GM23338 (cell line): ENCODE data around the gene ADGB. TPM values are rescaled to one million over a fixed set of nuclear protein-coding genes. Genes with fewer than 3 reads are reported as not detected.

Experiments used
- ATAC-seq: fragments of 200-7000 bp; cut with Tn5 transposase; 3 replicates; pipeline ENCODE4 v1.9.1; 2020
- DNase-seq: peaks from one replicate; pipeline ENCODE4 v3.0.0-alpha.2; 2015; ENCODE audit warnings: low spot score
- H2AFZ ChIP-seq: fragments of 200-600 bp; sonication (generic); 2 replicates; pipeline ENCODE4 v1.8.0; 2016; ENCODE audit warnings: antibody characterized with exemption, mild to moderate bottlenecking, moderate library complexity
- H3F3A ChIP-seq: fragments of 200-600 bp; sonication (generic); replicated peaks from 2 replicates; pipeline ENCODE4 v1.8.0; 2017; ENCODE audit warnings: antibody characterized with exemption, mixed run types, low read depth
- H3K27ac ChIP-seq: fragments of 200-600 bp; sonication (generic); 2 replicates; pipeline ENCODE4 v1.6.1; 2016; ENCODE audit warnings: low read depth
- H3K27me3 ChIP-seq: fragments of 200-600 bp; sonication (generic); 2 replicates; pipeline ENCODE4 v1.8.0; 2016; ENCODE audit warnings: mild to moderate bottlenecking, mixed run types, moderate library complexity; ENCODE audit not compliant: insufficient read depth
- H3K36me3 ChIP-seq: fragments of 200-600 bp; sonication (generic); 2 replicates; pipeline ENCODE4 v1.8.0; 2016; ENCODE audit warnings: mild to moderate bottlenecking; ENCODE audit not compliant: insufficient read depth
- H3K4me1 ChIP-seq: fragments of 200-600 bp; sonication (generic); 2 replicates; pipeline ENCODE4 v1.8.0; 2016; ENCODE audit warnings: mild to moderate bottlenecking, moderate library complexity; ENCODE audit not compliant: insufficient read depth
- H3K4me2 ChIP-seq: fragments of 200-600 bp; sonication (generic); 2 replicates; pipeline ENCODE4 v1.7.1; 2017; ENCODE audit warnings: mixed run types
- H3K4me3 ChIP-seq: fragments of 200-600 bp; sonication (generic); 2 replicates; pipeline ENCODE4 v1.6.1; 2016; ENCODE audit warnings: mixed run types
- H3K79me2 ChIP-seq: fragments of 200-600 bp; sonication (generic); replicated peaks from 2 replicates; pipeline ENCODE4 v1.8.0; 2017; ENCODE audit warnings: mild to moderate bottlenecking; ENCODE audit not compliant: insufficient read depth
- H3K9me2 ChIP-seq: fragments of 200-600 bp; sonication (generic); 2 replicates; pipeline ENCODE4 v1.8.0; 2017; ENCODE audit not compliant: insufficient read depth
- H4K20me1 ChIP-seq: fragments of 200-600 bp; sonication (generic); replicated peaks from 2 replicates; pipeline ENCODE4 v1.8.0; 2017; ENCODE audit warnings: mild to moderate bottlenecking; ENCODE audit not compliant: insufficient read depth
- H3K27ac Mint-ChIP-seq: 2 replicates; pipeline ENCODE4 v1.8.0; 2020; ENCODE audit warnings: inconsistent platforms, mild to moderate bottlenecking, moderate library complexity, mixed read lengths
- H3K27me3 Mint-ChIP-seq: 3 replicates; pipeline ENCODE4 v1.8.0; 2022; ENCODE audit warnings: low read depth, mild to moderate bottlenecking, moderate library complexity, mixed read lengths, inconsistent platforms; ENCODE audit not compliant: insufficient read depth, poor library complexity
- H3K36me3 Mint-ChIP-seq: 3 replicates; pipeline ENCODE4 v1.8.0; 2021; ENCODE audit warnings: low read depth, mild to moderate bottlenecking, inconsistent platforms, moderate library complexity, mixed read lengths
- H3K4me1 Mint-ChIP-seq: 3 replicates; pipeline ENCODE4 v1.8.0; 2020; ENCODE audit warnings: mild to moderate bottlenecking, inconsistent platforms, mixed read lengths
- H3K4me3 Mint-ChIP-seq: 3 replicates; pipeline ENCODE4 v1.8.0; 2021; ENCODE audit warnings: moderate library complexity, mild to moderate bottlenecking, inconsistent platforms, mixed read lengths
- H3K9me3 Mint-ChIP-seq: 3 replicates; pipeline ENCODE4 v1.8.0; 2020; ENCODE audit warnings: moderate library complexity, mild to moderate bottlenecking, inconsistent platforms, mixed read lengths
- CREB1 ChIP-seq: fragments of 250-450 bp; sonication (Bioruptor Pico); IDR thresholded peaks from 2 replicates; pipeline ENCODE4 v1.5.0; 2020; ENCODE audit warnings: low read depth, mild to moderate bottlenecking, moderate library complexity
- EZH2phosphoT487 ChIP-seq: fragments of 200-600 bp; sonication (generic); IDR thresholded peaks from one replicate; pipeline ENCODE4 v1.8.1; 2018; ENCODE audit warnings: antibody characterized with exemption; ENCODE audit not compliant: unreplicated experiment
- NANOG ChIP-seq: IDR thresholded peaks from 2 replicates; pipeline ENCODE4 v1.6.1; 2016; ENCODE audit warnings: antibody characterized with exemption, borderline replicate concordance
- POLR2AphosphoS5 ChIP-seq: IDR thresholded peaks from 2 replicates; pipeline ENCODE4 v1.6.1; 2016; ENCODE audit warnings: antibody characterized with exemption, low read depth
- ZNF114 ChIP-seq: fragments of 250-450 bp; sonication (Bioruptor Pico); IDR thresholded peaks from 2 replicates; pipeline ENCODE4 v1.5.0; 2020; ENCODE audit warnings: mild to moderate bottlenecking, moderate library complexity
- ZNF331 ChIP-seq: fragments of 250-450 bp; sonication (Bioruptor Pico); IDR thresholded peaks from 2 replicates; pipeline ENCODE4 v1.5.0; 2020; ENCODE audit warnings: low read depth, mild to moderate bottlenecking, moderate library complexity
- polyA plus RNA-seq: library from polyadenylated mRNA; unstranded; fragments of >200 nt; fragmentation: Nextera tagmentation; extraction: Ambion mirVana; gene quantifications from 2 replicates; pipeline ENCODE4 v1.2.1, GENCODE V29; 2016
- total RNA-seq: library from RNA; depleted of rRNA; stranded (reverse); fragments of >200 nt; shearing (Covaris generic); gene quantifications from 2 replicates; pipeline ENCODE4 v1.2.3, GENCODE V29; 2014
- TF ChIP-seq, protein P1 (sequence below): IDR thresholded peaks from one replicate; pipeline ENCODE4 v1.6.1; 2018; ENCODE audit warnings: antibody characterized with exemption; ENCODE audit not compliant: unreplicated experiment
- TF ChIP-seq, protein P2 (sequence below): IDR thresholded peaks from 2 replicates; pipeline ENCODE4 v1.6.1; 2016; ENCODE audit warnings: antibody characterized with exemption
- TF ChIP-seq, protein P3 (sequence below): fragments of 250-450 bp; sonication (Bioruptor Pico); IDR thresholded peaks from 2 replicates; pipeline ENCODE4 v1.5.0; 2020; ENCODE audit warnings: mild to moderate bottlenecking, moderate library complexity
- TF ChIP-seq, protein P4 (sequence below), 2 experiments: fragments of 200-600 bp in 1 of 2; sonication (generic) in 1 of 2; conservative IDR thresholded peaks; 2 replicates each; pipeline versions ENCODE4 v1.5.1 to v1.6.1; 2016 to 2017; ENCODE audit warnings: antibody characterized with exemption in 2 of 2, low read depth in 2 of 2, mild to moderate bottlenecking in 2 of 2, moderate library complexity in 1 of 2

Gene ADGB
- total and polyA plus RNA-seq, 2 experiments from 2014 or later: not detected

DNA sequence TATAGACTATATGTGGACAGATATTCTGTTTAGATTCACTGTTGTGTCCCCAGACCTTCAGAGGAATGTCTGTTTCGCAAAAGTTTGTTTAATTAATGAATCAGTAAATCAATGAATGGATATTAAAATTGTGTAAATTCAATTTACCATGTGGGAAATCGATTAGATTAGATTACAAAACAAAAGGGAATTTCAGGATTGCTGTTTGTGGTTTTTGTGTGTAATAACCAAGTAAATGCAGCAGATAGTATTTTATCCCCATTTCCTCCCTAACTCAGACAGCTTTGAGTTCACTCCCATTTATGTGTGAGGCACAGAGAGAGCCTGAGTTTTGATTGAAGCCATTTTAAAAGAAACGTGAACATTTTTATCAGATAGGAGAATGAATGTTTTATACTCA is 214.8 kb downstream of the ADGB start:
- ATAC-seq (no peak), DNase-seq (no peak)
- no peaks in the 10 kb centered on the region for H3K79me2 ChIP-seq
- H3K4me3 Mint-ChIP-seq: no peak overlapping the region
- TF ChIP-seq CREB1 (CRISPR knock-in tag) (no peak), ZNF331 (CRISPR knock-in tag) (no peak), POLR2AphosphoS5 (no peak), EZH2phosphoT487 (no peak), NANOG (no peak), ZNF114 (no peak)
- TF ChIP-seq, protein P1, sequence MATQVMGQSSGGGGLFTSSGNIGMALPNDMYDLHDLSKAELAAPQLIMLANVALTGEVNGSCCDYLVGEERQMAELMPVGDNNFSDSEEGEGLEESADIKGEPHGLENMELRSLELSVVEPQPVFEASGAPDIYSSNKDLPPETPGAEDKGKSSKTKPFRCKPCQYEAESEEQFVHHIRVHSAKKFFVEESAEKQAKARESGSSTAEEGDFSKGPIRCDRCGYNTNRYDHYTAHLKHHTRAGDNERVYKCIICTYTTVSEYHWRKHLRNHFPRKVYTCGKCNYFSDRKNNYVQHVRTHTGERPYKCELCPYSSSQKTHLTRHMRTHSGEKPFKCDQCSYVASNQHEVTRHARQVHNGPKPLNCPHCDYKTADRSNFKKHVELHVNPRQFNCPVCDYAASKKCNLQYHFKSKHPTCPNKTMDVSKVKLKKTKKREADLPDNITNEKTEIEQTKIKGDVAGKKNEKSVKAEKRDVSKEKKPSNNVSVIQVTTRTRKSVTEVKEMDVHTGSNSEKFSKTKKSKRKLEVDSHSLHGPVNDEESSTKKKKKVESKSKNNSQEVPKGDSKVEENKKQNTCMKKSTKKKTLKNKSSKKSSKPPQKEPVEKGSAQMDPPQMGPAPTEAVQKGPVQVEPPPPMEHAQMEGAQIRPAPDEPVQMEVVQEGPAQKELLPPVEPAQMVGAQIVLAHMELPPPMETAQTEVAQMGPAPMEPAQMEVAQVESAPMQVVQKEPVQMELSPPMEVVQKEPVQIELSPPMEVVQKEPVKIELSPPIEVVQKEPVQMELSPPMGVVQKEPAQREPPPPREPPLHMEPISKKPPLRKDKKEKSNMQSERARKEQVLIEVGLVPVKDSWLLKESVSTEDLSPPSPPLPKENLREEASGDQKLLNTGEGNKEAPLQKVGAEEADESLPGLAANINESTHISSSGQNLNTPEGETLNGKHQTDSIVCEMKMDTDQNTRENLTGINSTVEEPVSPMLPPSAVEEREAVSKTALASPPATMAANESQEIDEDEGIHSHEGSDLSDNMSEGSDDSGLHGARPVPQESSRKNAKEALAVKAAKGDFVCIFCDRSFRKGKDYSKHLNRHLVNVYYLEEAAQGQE: no peak
- TF ChIP-seq, protein P2, sequence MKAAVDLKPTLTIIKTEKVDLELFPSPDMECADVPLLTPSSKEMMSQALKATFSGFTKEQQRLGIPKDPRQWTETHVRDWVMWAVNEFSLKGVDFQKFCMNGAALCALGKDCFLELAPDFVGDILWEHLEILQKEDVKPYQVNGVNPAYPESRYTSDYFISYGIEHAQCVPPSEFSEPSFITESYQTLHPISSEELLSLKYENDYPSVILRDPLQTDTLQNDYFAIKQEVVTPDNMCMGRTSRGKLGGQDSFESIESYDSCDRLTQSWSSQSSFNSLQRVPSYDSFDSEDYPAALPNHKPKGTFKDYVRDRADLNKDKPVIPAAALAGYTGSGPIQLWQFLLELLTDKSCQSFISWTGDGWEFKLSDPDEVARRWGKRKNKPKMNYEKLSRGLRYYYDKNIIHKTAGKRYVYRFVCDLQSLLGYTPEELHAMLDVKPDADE: no peak
- TF ChIP-seq, protein P3, sequence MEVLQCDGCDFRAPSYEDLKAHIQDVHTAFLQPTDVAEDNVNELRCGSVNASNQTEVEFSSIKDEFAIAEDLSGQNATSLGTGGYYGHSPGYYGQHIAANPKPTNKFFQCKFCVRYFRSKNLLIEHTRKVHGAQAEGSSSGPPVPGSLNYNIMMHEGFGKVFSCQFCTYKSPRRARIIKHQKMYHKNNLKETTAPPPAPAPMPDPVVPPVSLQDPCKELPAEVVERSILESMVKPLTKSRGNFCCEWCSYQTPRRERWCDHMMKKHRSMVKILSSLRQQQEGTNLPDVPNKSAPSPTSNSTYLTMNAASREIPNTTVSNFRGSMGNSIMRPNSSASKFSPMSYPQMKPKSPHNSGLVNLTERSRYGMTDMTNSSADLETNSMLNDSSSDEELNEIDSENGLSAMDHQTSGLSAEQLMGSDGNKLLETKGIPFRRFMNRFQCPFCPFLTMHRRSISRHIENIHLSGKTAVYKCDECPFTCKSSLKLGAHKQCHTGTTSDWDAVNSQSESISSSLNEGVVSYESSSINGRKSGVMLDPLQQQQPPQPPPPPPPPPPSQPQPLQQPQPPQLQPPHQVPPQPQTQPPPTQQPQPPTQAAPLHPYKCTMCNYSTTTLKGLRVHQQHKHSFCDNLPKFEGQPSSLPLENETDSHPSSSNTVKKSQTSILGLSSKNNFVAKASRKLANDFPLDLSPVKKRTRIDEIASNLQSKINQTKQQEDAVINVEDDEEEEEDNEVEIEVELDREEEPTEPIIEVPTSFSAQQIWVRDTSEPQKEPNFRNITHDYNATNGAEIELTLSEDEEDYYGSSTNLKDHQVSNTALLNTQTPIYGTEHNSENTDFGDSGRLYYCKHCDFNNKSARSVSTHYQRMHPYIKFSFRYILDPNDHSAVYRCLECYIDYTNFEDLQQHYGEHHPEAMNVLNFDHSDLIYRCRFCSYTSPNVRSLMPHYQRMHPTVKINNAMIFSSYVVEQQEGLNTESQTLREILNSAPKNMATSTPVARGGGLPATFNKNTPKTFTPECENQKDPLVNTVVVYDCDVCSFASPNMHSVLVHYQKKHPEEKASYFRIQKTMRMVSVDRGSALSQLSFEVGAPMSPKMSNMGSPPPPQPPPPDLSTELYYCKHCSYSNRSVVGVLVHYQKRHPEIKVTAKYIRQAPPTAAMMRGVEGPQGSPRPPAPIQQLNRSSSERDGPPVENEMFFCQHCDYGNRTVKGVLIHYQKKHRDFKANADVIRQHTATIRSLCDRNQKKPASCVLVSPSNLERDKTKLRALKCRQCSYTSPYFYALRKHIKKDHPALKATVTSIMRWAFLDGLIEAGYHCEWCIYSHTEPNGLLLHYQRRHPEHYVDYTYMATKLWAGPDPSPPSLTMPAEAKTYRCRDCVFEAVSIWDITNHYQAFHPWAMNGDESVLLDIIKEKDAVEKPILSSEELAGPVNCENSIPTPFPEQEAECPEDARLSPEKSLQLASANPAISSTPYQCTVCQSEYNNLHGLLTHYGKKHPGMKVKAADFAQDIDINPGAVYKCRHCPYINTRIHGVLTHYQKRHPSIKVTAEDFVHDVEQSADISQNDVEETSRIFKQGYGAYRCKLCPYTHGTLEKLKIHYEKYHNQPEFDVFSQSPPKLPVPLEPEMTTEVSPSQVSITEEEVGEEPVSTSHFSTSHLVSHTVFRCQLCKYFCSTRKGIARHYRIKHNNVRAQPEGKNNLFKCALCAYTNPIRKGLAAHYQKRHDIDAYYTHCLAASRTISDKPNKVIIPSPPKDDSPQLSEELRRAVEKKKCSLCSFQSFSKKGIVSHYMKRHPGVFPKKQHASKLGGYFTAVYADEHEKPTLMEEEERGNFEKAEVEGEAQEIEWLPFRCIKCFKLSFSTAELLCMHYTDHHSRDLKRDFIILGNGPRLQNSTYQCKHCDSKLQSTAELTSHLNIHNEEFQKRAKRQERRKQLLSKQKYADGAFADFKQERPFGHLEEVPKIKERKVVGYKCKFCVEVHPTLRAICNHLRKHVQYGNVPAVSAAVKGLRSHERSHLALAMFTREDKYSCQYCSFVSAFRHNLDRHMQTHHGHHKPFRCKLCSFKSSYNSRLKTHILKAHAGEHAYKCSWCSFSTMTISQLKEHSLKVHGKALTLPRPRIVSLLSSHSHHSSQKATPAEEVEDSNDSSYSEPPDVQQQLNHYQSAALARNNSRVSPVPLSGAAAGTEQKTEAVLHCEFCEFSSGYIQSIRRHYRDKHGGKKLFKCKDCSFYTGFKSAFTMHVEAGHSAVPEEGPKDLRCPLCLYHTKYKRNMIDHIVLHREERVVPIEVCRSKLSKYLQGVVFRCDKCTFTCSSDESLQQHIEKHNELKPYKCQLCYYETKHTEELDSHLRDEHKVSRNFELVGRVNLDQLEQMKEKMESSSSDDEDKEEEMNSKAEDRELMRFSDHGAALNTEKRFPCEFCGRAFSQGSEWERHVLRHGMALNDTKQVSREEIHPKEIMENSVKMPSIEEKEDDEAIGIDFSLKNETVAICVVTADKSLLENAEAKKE (CRISPR knock-in tag): no peak
- TF ChIP-seq, protein P4, sequence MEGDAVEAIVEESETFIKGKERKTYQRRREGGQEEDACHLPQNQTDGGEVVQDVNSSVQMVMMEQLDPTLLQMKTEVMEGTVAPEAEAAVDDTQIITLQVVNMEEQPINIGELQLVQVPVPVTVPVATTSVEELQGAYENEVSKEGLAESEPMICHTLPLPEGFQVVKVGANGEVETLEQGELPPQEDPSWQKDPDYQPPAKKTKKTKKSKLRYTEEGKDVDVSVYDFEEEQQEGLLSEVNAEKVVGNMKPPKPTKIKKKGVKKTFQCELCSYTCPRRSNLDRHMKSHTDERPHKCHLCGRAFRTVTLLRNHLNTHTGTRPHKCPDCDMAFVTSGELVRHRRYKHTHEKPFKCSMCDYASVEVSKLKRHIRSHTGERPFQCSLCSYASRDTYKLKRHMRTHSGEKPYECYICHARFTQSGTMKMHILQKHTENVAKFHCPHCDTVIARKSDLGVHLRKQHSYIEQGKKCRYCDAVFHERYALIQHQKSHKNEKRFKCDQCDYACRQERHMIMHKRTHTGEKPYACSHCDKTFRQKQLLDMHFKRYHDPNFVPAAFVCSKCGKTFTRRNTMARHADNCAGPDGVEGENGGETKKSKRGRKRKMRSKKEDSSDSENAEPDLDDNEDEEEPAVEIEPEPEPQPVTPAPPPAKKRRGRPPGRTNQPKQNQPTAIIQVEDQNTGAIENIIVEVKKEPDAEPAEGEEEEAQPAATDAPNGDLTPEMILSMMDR (conservative IDR thresholded peaks at IDR 0.05; ENCODE audit: low read depth in 2 of 2): no peak
- no peak overlapping the region for H3K4me2 ChIP-seq
- H3K27ac ChIP-seq: no peak overlapping the region
- no peaks in the 10 kb centered on the region for H3K4me1 ChIP-seq
- no peaks in the 10 kb centered on the region for H3K9me2 ChIP-seq
- no peaks in the 10 kb centered on the region for H3K36me3 Mint-ChIP-seq
- no peak overlapping the region for H3K27ac Mint-ChIP-seq
- no peaks in the 10 kb centered on the region; the same call in 2 of the 3 replicates for H3K4me1 Mint-ChIP-seq
- H4K20me1 ChIP-seq: no peaks in the 10 kb centered on the region
- H2AFZ ChIP-seq: no peak overlapping the region
- no peak overlapping the region for H3K4me3 ChIP-seq
- H3K27me3 ChIP-seq: no peaks in the 10 kb centered on the region
- no peaks in the 10 kb centered on the region for H3K9me3 Mint-ChIP-seq
- H3K27me3 Mint-ChIP-seq: no peaks in the 10 kb centered on the region
- no peaks in the 10 kb centered on the region for H3K36me3 ChIP-seq
- H3F3A ChIP-seq: no peaks in the 10 kb centered on the region
